Breast epithelium (tissue), 4 donors: ENCODE data around the gene HSPB2. TPM values are rescaled to one million over a fixed set of nuclear protein-coding genes. Genes with fewer than 3 reads are reported as not detected.

Experiments used
- DNase-seq, 2 donors: peaks; one replicate each; pipeline ENCODE4 v3.0.0-alpha.2; 2019; ENCODE audit warnings: low spot score in 2 of 2
- H3K27ac ChIP-seq, 2 donors: fragments of 200-600 bp; sonication (generic) in 1 of 2; one replicate each; pipeline ENCODE4 v1.5.1; 2016 to 2019; ENCODE audit warnings: mild to moderate bottlenecking in 1 of 2
- H3K27me3 ChIP-seq, 2 donors: fragments of 200-600 bp; sonication (generic) in 1 of 2; one replicate each; pipeline versions ENCODE4 v1.5.1 to v1.6.0; 2017 to 2019; ENCODE audit warnings: control low read depth in 1 of 2, mild to moderate bottlenecking in 1 of 2
- H3K36me3 ChIP-seq: fragments of 200-600 bp; one replicate; pipeline ENCODE4 v1.5.1; 2019
- H3K4me1 ChIP-seq, 2 donors: fragments of 200-600 bp; sonication (generic); one replicate each; pipeline ENCODE4 v1.5.1; 2016 to 2019; ENCODE audit warnings: control low read depth in 1 of 2
- H3K4me3 ChIP-seq, 3 donors: fragments of 200-600 bp; sonication (generic); 1 replicate in 2 of 3; 2 replicates in 1 of 3; pipeline ENCODE4 v1.5.1; 2016 to 2019; ENCODE audit warnings: mild to moderate bottlenecking in 3 of 3, moderate library complexity in 2 of 3
- H3K9me3 ChIP-seq, 2 donors: fragments of 200-600 bp; sonication (generic) in 1 of 2; one replicate each; pipeline ENCODE4 v1.5.1; 2016 to 2019; ENCODE audit warnings: control low read depth in 1 of 2
- CTCF ChIP-seq, 3 donors: fragments of 450-650 bp; IDR thresholded peaks; one replicate each; pipeline ENCODE4 v1.5.1; 2016 to 2017; ENCODE audit warnings: antibody characterized with exemption in 3 of 3, mild to moderate bottlenecking in 3 of 3, moderate library complexity in 3 of 3
- POLR2A ChIP-seq: fragments of 450-650 bp; IDR thresholded peaks from one replicate; pipeline ENCODE4 v1.6.1; 2016; ENCODE audit warnings: antibody characterized with exemption, mild to moderate bottlenecking, moderate library complexity
- POLR2AphosphoS5 ChIP-seq, 3 donors: sonication (generic); formaldehyde crosslinking; IDR thresholded peaks; one replicate each; pipeline ENCODE4 v1.6.1; 2017; ENCODE audit warnings: antibody characterized with exemption in 3 of 3
- intact Hi-C: fragments of 100-400 bp; cut with DNase I; formaldehyde crosslinking; loops from one replicate; pipeline ENCODE4 v1.15.1; 2023; ENCODE audit warnings: low total_unique reads
- total RNA-seq, 3 donors: library from RNA; depleted of rRNA; stranded (reverse); fragments of >200 nt; gene quantifications; one replicate each; pipeline ENCODE4 v1.1.0, GENCODE V29; 2016

HSPB2 gene
- total RNA-seq, 3 donors from 2014 or later: 0.98 to 2.1 (median 1.2) TPM

- H3K4me1 ChIP-seq: no peaks in the 10 kb centered on the region
- intact Hi-C loops: no loop called here
- no peaks in the 10 kb centered on the region for H3K27me3 ChIP-seq
- peak overlapping the region; percentile 61 to 78 (median 63) for H3K4me3 ChIP-seq
- H3K36me3 ChIP-seq: no peaks in the 10 kb centered on the region
- TF ChIP-seq POLR2AphosphoS5 (IDR thresholded peaks at IDR 0.05) (peak in 1 of 3 donors; percentile 53), POLR2A (no peak)
- no peaks in the 10 kb centered on the region for H3K9me3 ChIP-seq
- H3K27ac ChIP-seq: peak overlapping the region; percentile 96 to 97
- DNase-seq: peak in 1 of 2 donors; percentile 80
These were observed 1.5 kb downstream of the HSPB2 start for GRCh38 chr11:111913997-111914396.

- H3K27ac ChIP-seq: peak overlapping the region in 1 of 2 donors; percentile 96
- no peak for DNase-seq
These were observed 4.2 kb downstream of the HSPB2 start for GRCh38 chr11:111916768-111917167.

GRCh38 chr11:111917312-111917711, 4.8 kb downstream of the HSPB2 start:
- TF ChIP-seq POLR2AphosphoS5 (IDR thresholded peaks at IDR 0.05): no peak
- TF ChIP-seq POLR2A: no peak
- TF ChIP-seq CTCF (IDR thresholded peaks at IDR 0.05): no peak
- Histone ChIP-seq H3K4me1 (no peaks in the 10 kb centered on the region), H3K4me3 (no peak overlapping the region), H3K36me3 (no peaks in the 10 kb centered on the region), H3K27me3 (no peaks in the 10 kb centered on the region), H3K27ac (peak overlapping the region in 1 of 2 donors; percentile 96), H3K9me3 (no peaks in the 10 kb centered on the region)
- intact Hi-C loops: no loop called here
- DNase-seq: no peak

More at GRCh38 chr11:111916768-111917167, 4.2 kb downstream of the HSPB2 start:
- no peaks in the 10 kb centered on the region for H3K36me3 ChIP-seq
- intact Hi-C loops: no loop called here
- H3K9me3 ChIP-seq: no peaks in the 10 kb centered on the region
- H3K27me3 ChIP-seq: no peaks in the 10 kb centered on the region
- no peak overlapping the region for H3K4me3 ChIP-seq
- H3K4me1 ChIP-seq: no peaks in the 10 kb centered on the region
- TF ChIP-seq POLR2AphosphoS5 (IDR thresholded peaks at IDR 0.05): no peak
- no peak for TF ChIP-seq POLR2A
- TF ChIP-seq CTCF (IDR thresholded peaks at IDR 0.05): no peak

GRCh38 chr11:111917788-111918187, 5.3 kb downstream of the HSPB2 start:
- Histone ChIP-seq H3K27me3 (no peaks in the 10 kb centered on the region), H3K9me3 (no peaks in the 10 kb centered on the region), H3K27ac (peak overlapping the region; percentile 90 to 96), H3K36me3 (no peaks in the 10 kb centered on the region), H3K4me1 (no peaks in the 10 kb centered on the region), H3K4me3 (no peak overlapping the region)
- TF ChIP-seq POLR2AphosphoS5 (IDR thresholded peaks at IDR 0.05): no peak
- no peak for TF ChIP-seq CTCF (IDR thresholded peaks at IDR 0.05)
- no peak for TF ChIP-seq POLR2A
- intact Hi-C loops: no loop called here
- DNase-seq: no peak

- TF ChIP-seq CTCF (IDR thresholded peaks at IDR 0.05): peak in 2 of 3 donors; percentile 13 to 23
- no peak for TF ChIP-seq POLR2A
- TF ChIP-seq POLR2AphosphoS5 (IDR thresholded peaks at IDR 0.05): peak in 2 of 3 donors; percentile 53 to 71
- DNase-seq: peak; percentile 82 to 86
- Histone ChIP-seq H3K27me3 (no peaks in the 10 kb centered on the region), H3K4me1 (peaks cover 0 to 3% of the 10 kb centered on the region in 2 donors), H3K4me3 (peak within 1 kb of the TSS in 2 of 3 donors; percentile 40 to 53), H3K36me3 (no peaks in the 10 kb centered on the region), H3K27ac (peak within 1 kb of the TSS; percentile 90 to 96), H3K9me3 (no peaks in the 10 kb centered on the region)
- intact Hi-C loops: no loop called here
These were observed 6.1 kb downstream of the HSPB2 start, which contains the start of gene C11orf52 for GRCh38 chr11:111918390-111919256. C11orf52 (plus strand) TSS chr11:111918913; CDS start chr11:111918973, 60 bp downstream.
